ENCODE data around the gene WWC2. TPM values are rescaled to one million over a fixed set of nuclear protein-coding genes. Genes with fewer than 3 reads are reported as not detected.

Gene WWC2
- total and polyA plus RNA-seq, 10 donors: 1.4 to 32.0 (median 19.3) TPM

DNA sequence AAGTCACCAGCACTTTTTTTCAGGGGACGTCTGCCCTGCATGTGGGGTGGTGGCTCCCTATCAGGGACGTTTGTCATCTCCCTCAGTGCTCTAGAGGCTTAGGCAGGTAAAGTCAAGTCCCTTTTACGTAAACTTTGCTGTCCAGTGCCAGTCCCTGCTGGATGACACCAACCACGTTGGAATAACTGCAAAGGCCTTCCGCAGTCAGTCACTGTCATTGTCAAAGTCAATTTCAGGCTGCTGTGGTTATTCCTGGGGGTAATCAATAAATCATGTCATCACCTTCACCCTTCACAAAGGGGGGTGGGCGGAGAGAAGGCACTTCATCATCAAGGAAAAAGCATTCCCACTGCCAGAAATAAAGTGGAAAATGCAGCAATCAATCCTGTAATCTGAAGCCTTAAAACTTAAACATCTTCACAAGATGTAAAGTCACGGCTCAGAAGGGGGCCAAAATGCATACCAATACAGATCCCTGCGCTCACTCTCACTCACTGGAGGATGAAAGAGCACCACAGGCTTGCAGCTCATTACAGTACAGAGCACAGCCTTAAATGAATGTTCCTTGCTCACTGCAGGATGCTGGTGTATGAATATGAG lies 164.8 kb downstream of the WWC2 start:
- 68 to 83% (median 81%) methylated on average over 8 of the region's 8 CpGs for WGBS, 5 donors
- intact Hi-C loops (cut with DNase I; ENCODE audit: low total_unique reads): loop anchor here (10.0 kb wide), 1 partner anchor 329 kb away; no protein-coding TSS in a partner anchor

GRCh38 chr4:183264614-183265013 lies 165.6 kb downstream of the WWC2 start:
- Histone ChIP-seq H3K9me3 (no peaks in the 10 kb centered on the region), H3K36me3 (peaks cover 0 to 45% (median 13%) of the 10 kb centered on the region in 6 donors), H3K4me3 (no peak overlapping the region), H3K4me1 (peaks cover 0 to 11% (median 5%) of the 10 kb centered on the region in 6 donors), H3K27me3 (replicated peaks in 1 of 7) (no peaks in the 10 kb centered on the region), H3K27ac (no peak overlapping the region)
- WGBS, 5 donors: 80 to 100% (median 84%) methylated on average over 1 of the region's 1 CpG
- no peak for DNase-seq
- intact Hi-C loops (cut with DNase I; ENCODE audit: low total_unique reads): loop anchor here (10.0 kb wide), 1 partner anchor 330 kb away; no protein-coding TSS in a partner anchor
- TF ChIP-seq POLR2AphosphoS5 (IDR thresholded peaks at IDR 0.05) (no peak), POLR2A (IDR thresholded peaks at IDR 0.05) (no peak)
- TF ChIP-seq, protein P1, sequence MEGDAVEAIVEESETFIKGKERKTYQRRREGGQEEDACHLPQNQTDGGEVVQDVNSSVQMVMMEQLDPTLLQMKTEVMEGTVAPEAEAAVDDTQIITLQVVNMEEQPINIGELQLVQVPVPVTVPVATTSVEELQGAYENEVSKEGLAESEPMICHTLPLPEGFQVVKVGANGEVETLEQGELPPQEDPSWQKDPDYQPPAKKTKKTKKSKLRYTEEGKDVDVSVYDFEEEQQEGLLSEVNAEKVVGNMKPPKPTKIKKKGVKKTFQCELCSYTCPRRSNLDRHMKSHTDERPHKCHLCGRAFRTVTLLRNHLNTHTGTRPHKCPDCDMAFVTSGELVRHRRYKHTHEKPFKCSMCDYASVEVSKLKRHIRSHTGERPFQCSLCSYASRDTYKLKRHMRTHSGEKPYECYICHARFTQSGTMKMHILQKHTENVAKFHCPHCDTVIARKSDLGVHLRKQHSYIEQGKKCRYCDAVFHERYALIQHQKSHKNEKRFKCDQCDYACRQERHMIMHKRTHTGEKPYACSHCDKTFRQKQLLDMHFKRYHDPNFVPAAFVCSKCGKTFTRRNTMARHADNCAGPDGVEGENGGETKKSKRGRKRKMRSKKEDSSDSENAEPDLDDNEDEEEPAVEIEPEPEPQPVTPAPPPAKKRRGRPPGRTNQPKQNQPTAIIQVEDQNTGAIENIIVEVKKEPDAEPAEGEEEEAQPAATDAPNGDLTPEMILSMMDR (IDR thresholded peaks at IDR 0.05 in 8 of 11, conservative IDR thresholded peaks at IDR 0.05 in 3 of 11): no peak

More for the DNA sequence above, 164.8 kb downstream of the WWC2 start:
- TF ChIP-seq POLR2AphosphoS5 (IDR thresholded peaks at IDR 0.05) (no peak), POLR2A (IDR thresholded peaks at IDR 0.05) (no peak)
- TF ChIP-seq, protein P1 (IDR thresholded peaks at IDR 0.05 in 8 of 11, conservative IDR thresholded peaks at IDR 0.05 in 3 of 11): no peak
- no peak overlapping the region for H3K4me3 ChIP-seq
- peaks cover 0 to 11% (median 5%) of the 10 kb centered on the region in 6 donors for H3K4me1 ChIP-seq
- H3K27me3 ChIP-seq (replicated peaks in 1 of 7): no peaks in the 10 kb centered on the region
- no peaks in the 10 kb centered on the region for H3K9me3 ChIP-seq
- no peak for DNase-seq
- peaks cover 0 to 39% (median 13%) of the 10 kb centered on the region in 6 donors for H3K36me3 ChIP-seq
- no peak overlapping the region for H3K27ac ChIP-seq

- WGBS, 5 donors: 82 to 96% (median 94%) methylated on average over 3 of the region's 3 CpGs
- Histone ChIP-seq H3K9me3 (no peaks in the 10 kb centered on the region), H3K4me1 (peaks cover 0 to 11% (median 5%) of the 10 kb centered on the region in 6 donors), H3K36me3 (peaks cover 0 to 34% (median 2%) of the 10 kb centered on the region in 6 donors), H3K4me3 (no peak overlapping the region), H3K27ac (no peak overlapping the region), H3K27me3 (replicated peaks in 1 of 7) (no peaks in the 10 kb centered on the region)
- no peak for DNase-seq
- intact Hi-C loops (cut with DNase I; ENCODE audit: low total_unique reads): loop anchor here (10.0 kb wide), 1 partner anchor 332 kb away; no protein-coding TSS in a partner anchor
- TF ChIP-seq POLR2AphosphoS5 (IDR thresholded peaks at IDR 0.05) (no peak), POLR2A (IDR thresholded peaks at IDR 0.05) (no peak)
- TF ChIP-seq, protein P1 (IDR thresholded peaks at IDR 0.05 in 8 of 11, conservative IDR thresholded peaks at IDR 0.05 in 3 of 11): no peak
These were observed 167.3 kb downstream of the WWC2 start for GRCh38 chr4:183266371-183266770.

GRCh38 chr4:183268556-183268955 lies 169.5 kb downstream of the WWC2 start:
- WGBS, 5 donors: 82 to 93% (median 90%) methylated on average over 9 of the region's 9 CpGs
- Histone ChIP-seq H3K4me1 (no peaks in the 10 kb centered on the region), H3K9me3 (peaks cover 0 to 1% (median 0%) of the 10 kb centered on the region in 8 donors), H3K4me3 (no peak overlapping the region), H3K36me3 (peaks cover 0 to 49% (median 4%) of the 10 kb centered on the region in 6 donors), H3K27ac (no peak overlapping the region), H3K27me3 (replicated peaks in 1 of 7) (no peaks in the 10 kb centered on the region)
- intact Hi-C loops (cut with DNase I; ENCODE audit: low total_unique reads): loop anchor here (10.0 kb wide), 1 partner anchor 334 kb away; no protein-coding TSS in a partner anchor
- DNase-seq: no peak
- TF ChIP-seq POLR2AphosphoS5 (IDR thresholded peaks at IDR 0.05) (no peak), POLR2A (IDR thresholded peaks at IDR 0.05) (no peak)
- TF ChIP-seq, protein P1 (IDR thresholded peaks at IDR 0.05 in 8 of 11, conservative IDR thresholded peaks at IDR 0.05 in 3 of 11): no peak
